Peyer's patch (tissue), 4 donors: ENCODE results near the gene UGT1A10.

Experiments
- CTCF ChIP-seq, 6 experiments: fragments of 450-650 bp in 4 of 6; fragments of 200-600 bp in 2 of 6; sonication (generic) in 1 of 6; IDR thresholded peaks; one replicate each; pipeline ENCODE4 v1.5.1; 2017 to 2019; ENCODE audit warnings: antibody characterized with exemption in 6 of 6, mild to moderate bottlenecking in 3 of 6, moderate library complexity in 1 of 6
- POLR2A ChIP-seq, 2 donors: fragments of 450-650 bp; IDR thresholded peaks; one replicate each; pipeline ENCODE4 v1.5.1; 2017; ENCODE audit warnings: antibody characterized with exemption in 2 of 2, mild to moderate bottlenecking in 2 of 2, moderate library complexity in 2 of 2

- TF ChIP-seq CTCF (IDR thresholded peaks at IDR 0.05) (no peak), POLR2A (IDR thresholded peaks at IDR 0.05) (no peak)
Measured at GRCh38 chr2:233789554-233789953, 153.3 kb downstream of the UGT1A10 start.
